AG04449 (cell line): ENCODE measurements around the gene SLC35B2.

Experiments
- CTCF ChIA-PET: fragments of 350-600 bp; formaldehyde crosslinking; extraction: SDS; loops from one replicate; lab custom pipeline; 2021; ENCODE audit warnings: antibody characterized with exemption; lab: Yijun Ruan, JAX
- POLR2A ChIA-PET: fragments of 400-600, 350-600 bp; formaldehyde crosslinking; extraction: SDS; loops from one replicate; lab custom pipeline; 2020; ENCODE audit warnings: antibody characterized with exemption, inconsistent platforms; lab: Yijun Ruan, JAX
- DNase-seq: peaks from one replicate; pipeline ENCODE4 v3.0.0-alpha.2; 2010; ENCODE audit warnings: low read depth, low spot score
- H3K4me3 ChIP-seq: 2 replicates; pipeline ENCODE4 v1.5.1; 2011; ENCODE audit warnings: low read depth, mild to moderate bottlenecking, control low read depth, low read length
- CTCF ChIP-seq: IDR thresholded peaks from one replicate; pipeline ENCODE4 v1.5.1; 2011; ENCODE audit warnings: mild to moderate bottlenecking, moderate library complexity, low read length, control low read depth, inconsistent platforms; ENCODE audit not compliant: insufficient read depth; ENCODE audit errors: missing control alignments

Gene SLC35B2

GRCh38 chr6:44224029-44224964, 33.0 kb downstream of the SLC35B2 start:
- ChIA-PET POLR2A (interaction anchor here (1.0 to 2.6 kb wide), 5 partner anchors 10 to 32 kb away, joined by 3 to 16 read pairs (median 3); partner anchors contain the start of gene HSP90AB1), CTCF (interaction anchor here (0.8 to 8.2 kb wide), 12 partner anchors 11 to 109 kb away, joined by 3 to 175 read pairs (median 5); partner anchors contain the start of genes HSP90AB1 and SLC35B2)
- DNase-seq, result no peak
- H3K4me3 ChIP-seq, result peak overlapping the region; percentile 63
- TF ChIP-seq CTCF, result no peak

- peak; percentile 27 for TF ChIP-seq CTCF
- DNase-seq, result no peak
- peak within 1 kb of the TSS; percentile 63 for H3K4me3 ChIP-seq
- CTCF ChIA-PET, result interaction anchor here (0.9 to 8.2 kb wide), 11 partner anchors 11 to 114 kb away, joined by 3 to 175 read pairs (median 3); partner anchors contain the start of gene HSP90AB1
- POLR2A ChIA-PET, result interaction anchor here (1.3 to 2.6 kb wide), 5 partner anchors 11 to 31 kb away, joined by 3 to 16 read pairs (median 3); partner anchors contain the start of gene HSP90AB1
Measured at GRCh38 chr6:44223319-44224028, 33.9 kb downstream of the SLC35B2 start, which contains the start of gene SLC29A1. Gene SLC29A1 (plus strand): TSS chr6:44223595. CDS start chr6:44227314, 3,719 bp downstream.

- no peak for DNase-seq
- POLR2A ChIA-PET, result interaction anchor here (0.7 to 2.6 kb wide), 5 partner anchors 12 to 32 kb away, joined by 3 to 16 read pairs (median 3); partner anchors contain the start of gene HSP90AB1
- no peak for TF ChIP-seq CTCF
- H3K4me3 ChIP-seq, result peak overlapping the region; percentile 63
- CTCF ChIA-PET, result interaction anchor here (0.9 to 8.2 kb wide), 11 partner anchors 10 to 125 kb away, joined by 3 to 175 read pairs (median 5); partner anchors contain the start of gene HSP90AB1
Measured at GRCh38 chr6:44222486-44223318, 34.6 kb downstream of the SLC35B2 start.

- H3K4me3 ChIP-seq, result no peak overlapping the region
- ChIA-PET CTCF (interaction anchor here (1.0 to 8.2 kb wide), 10 partner anchors 9 to 124 kb away, joined by 3 to 175 read pairs (median 5); partner anchors contain the start of gene HSP90AB1), POLR2A (interaction anchor here (1.0 to 1.3 kb wide), 3 partner anchors 13 to 25 kb away, joined by 3 to 7 read pairs (median 3); partner anchors contain the start of gene HSP90AB1)
- TF ChIP-seq CTCF, result no peak
- DNase-seq, result no peak
Measured at GRCh38 chr6:44221961-44222335, 35.4 kb downstream of the SLC35B2 start.

GRCh38 chr6:44221291-44221960, 35.9 kb downstream of the SLC35B2 start:
- DNase-seq, result no peak
- no peak overlapping the region for H3K4me3 ChIP-seq
- ChIA-PET CTCF (interaction anchor here (0.6 to 8.2 kb wide), 11 partner anchors 9 to 124 kb away, joined by 3 to 175 read pairs (median 4); no protein-coding TSS in a partner anchor), POLR2A (interaction anchor here (1.0 to 1.3 kb wide), 3 partner anchors 13 to 25 kb away, joined by 3 to 7 read pairs (median 3); partner anchors contain the start of gene HSP90AB1)
- peak; percentile 90 for TF ChIP-seq CTCF
